IMR-90 (cell line): Measurements from ENCODE around the gene NDUFB5. TPM values are rescaled to one million over a fixed set of nuclear protein-coding genes. Genes with fewer than 3 reads are reported as not detected.

Source experiments
- ATAC-seq: fragments of 200-7000 bp; cut with Tn5 transposase; 2 replicates; pipeline ENCODE4 v1.9.1; 2020; ENCODE audit warnings: low read depth, mild to moderate bottlenecking, moderate library complexity
- BruUV-seq: library from RNA; stranded (reverse); fragments of 400-500 nt; replicated peaks from 2 replicates; lab custom pipeline; 2021; lab: Mats Ljungman, UMichigan
- CTCF ChIA-PET: fragments of 300-600 bp; formaldehyde crosslinking; extraction: SDS; loops from one replicate; lab custom pipeline; 2021; ENCODE audit warnings: antibody characterized with exemption; lab: Yijun Ruan, JAX
- POLR2A ChIA-PET: fragments of 300-600 bp; sonication (Branson Sonifier 250); formaldehyde crosslinking; loops from one replicate; lab custom pipeline; 2022; ENCODE audit warnings: antibody characterized with exemption; ENCODE audit not compliant: unreplicated experiment; lab: Charles Lee
- DNase-seq: peaks from one replicate; pipeline ENCODE4 v3.0.0; 2013
- H2AFZ ChIP-seq: replicated peaks from 2 replicates; pipeline ENCODE3; 2013; ENCODE audit warnings: low read length, mild to moderate bottlenecking; ENCODE audit not compliant: poor library complexity
- H2AK5ac ChIP-seq: 2 replicates; pipeline ENCODE4 v1.6.1; 2013; ENCODE audit warnings: low read depth, low read length, inconsistent platforms
- H2AK9ac ChIP-seq: replicated peaks from 2 replicates; pipeline ENCODE3; 2013; ENCODE audit warnings: mild to moderate bottlenecking, low read depth, low read length, moderate library complexity; ENCODE audit not compliant: poor library complexity
- H2BK120ac ChIP-seq: 2 replicates; pipeline ENCODE4 v1.6.1; 2013; ENCODE audit warnings: low read depth, low read length, inconsistent platforms
- H2BK15ac ChIP-seq: 3 replicates; pipeline ENCODE4 v1.6.1; 2013; ENCODE audit warnings: low read depth, low read length, inconsistent platforms
- H2BK20ac ChIP-seq: 2 replicates; pipeline ENCODE4 v1.6.1; 2013; ENCODE audit warnings: low read depth, mild to moderate bottlenecking, inconsistent platforms, low read length, moderate library complexity
- H2BK5ac ChIP-seq: 2 replicates; pipeline ENCODE4 v1.6.1; 2013; ENCODE audit warnings: mild to moderate bottlenecking, low read depth, low read length, inconsistent platforms; ENCODE audit not compliant: poor library complexity, severe bottlenecking
- H3K14ac ChIP-seq: replicated peaks from 2 replicates; pipeline ENCODE4 v1.6.1; 2013; ENCODE audit warnings: low read depth, low read length, inconsistent platforms
- H3K18ac ChIP-seq: 2 replicates; pipeline ENCODE4 v1.6.1; 2013; ENCODE audit warnings: low read depth, low read length, control low read depth
- H3K23ac ChIP-seq: 2 replicates; pipeline ENCODE4 v1.6.1; 2013; ENCODE audit warnings: low read depth, low read length, inconsistent platforms
- H3K27ac ChIP-seq: 2 replicates; pipeline ENCODE4 v1.5.1; 2013; ENCODE audit warnings: mild to moderate bottlenecking, control low read depth, low read length; ENCODE audit not compliant: insufficient read depth
- H3K27me3 ChIP-seq: 2 replicates; pipeline ENCODE4 v1.6.1; 2013; ENCODE audit warnings: low read length; ENCODE audit not compliant: control insufficient read depth, insufficient read depth
- H3K36me3 ChIP-seq: 2 replicates; pipeline ENCODE4 v1.6.1; 2013; ENCODE audit warnings: low read length, mixed read lengths; ENCODE audit not compliant: control insufficient read depth, insufficient read depth
- H3K4ac ChIP-seq: 2 replicates; pipeline ENCODE4 v1.6.1; 2013; ENCODE audit warnings: low read depth, low read length, inconsistent platforms
- H3K4me1 ChIP-seq: 2 replicates; pipeline ENCODE4 v1.6.1; 2013; ENCODE audit warnings: low read length, mixed read lengths; ENCODE audit not compliant: control insufficient read depth, insufficient read depth
- H3K4me2 ChIP-seq: 2 replicates; pipeline ENCODE4 v1.6.1; 2013; ENCODE audit warnings: low read depth, mild to moderate bottlenecking, control low read depth, low read length, moderate library complexity
- H3K4me3 ChIP-seq: 2 replicates; pipeline ENCODE4 v1.5.1; 2013; ENCODE audit warnings: low read depth, mild to moderate bottlenecking, control low read depth, low read length, moderate library complexity; ENCODE audit not compliant: insufficient read depth
- H3K56ac ChIP-seq: 2 replicates; pipeline ENCODE4 v1.6.1; 2013; ENCODE audit warnings: low read length, inconsistent platforms; ENCODE audit not compliant: insufficient read depth; ENCODE audit errors: extremely low read depth
- H3K79me1 ChIP-seq, 2 experiments: 2 replicates each; pipeline ENCODE4 v1.6.1; 2013; ENCODE audit warnings: low read length in 2 of 2, inconsistent platforms in 1 of 2, low read depth in 1 of 2
- H3K9ac ChIP-seq: 2 replicates; pipeline ENCODE4 v1.6.1; 2013; ENCODE audit warnings: low read depth, low read length, control low read depth
- H3K9me1 ChIP-seq: 2 replicates; pipeline ENCODE4 v1.6.1; 2013; ENCODE audit warnings: low read length, inconsistent platforms; ENCODE audit not compliant: insufficient read depth
- H3K9me3 ChIP-seq: 2 replicates; pipeline ENCODE4 v1.6.1; 2013; ENCODE audit warnings: low read length; ENCODE audit not compliant: control insufficient read depth, insufficient read depth
- H4K20me1 ChIP-seq: 2 replicates; pipeline ENCODE4 v1.6.1; 2013; ENCODE audit warnings: low read length, inconsistent platforms; ENCODE audit not compliant: insufficient read depth
- H4K5ac ChIP-seq: 2 replicates; pipeline ENCODE4 v1.6.1; 2013; ENCODE audit warnings: mild to moderate bottlenecking, low read depth, low read length, control low read depth
- H4K8ac ChIP-seq, 2 experiments: 2 replicates each; pipeline ENCODE4 v1.6.1; 2013; ENCODE audit warnings: low read depth in 2 of 2, low read length in 2 of 2, control low read depth in 1 of 2, inconsistent platforms in 1 of 2
- H4K91ac ChIP-seq: 2 replicates; pipeline ENCODE4 v1.6.1; 2013; ENCODE audit warnings: low read depth, low read length, inconsistent platforms; ENCODE audit not compliant: insufficient read depth
- CEBPB ChIP-seq: IDR thresholded peaks from 2 replicates; pipeline ENCODE4 v1.6.1; 2012; ENCODE audit warnings: low read depth, low read length, improper control_type of control experiment
- CHD1 ChIP-seq: IDR thresholded peaks from 2 replicates; pipeline ENCODE4 v1.6.1; 2012; ENCODE audit warnings: low read depth, low read length, improper control_type of control experiment
- FOS ChIP-seq: fragments of 150-350 bp; IDR thresholded peaks from 2 replicates; pipeline ENCODE4 v1.6.1; 2016; ENCODE audit warnings: low read depth, low read length
- MAFK ChIP-seq: IDR thresholded peaks from 2 replicates; pipeline ENCODE4 v1.6.1; 2012; ENCODE audit warnings: low read depth, low read length, improper control_type of control experiment
- MAZ ChIP-seq: IDR thresholded peaks from 2 replicates; pipeline ENCODE4 v1.6.1; 2012; ENCODE audit warnings: low read depth, mild to moderate bottlenecking, low read length, improper control_type of control experiment, moderate library complexity, borderline replicate concordance
- MXI1 ChIP-seq: IDR thresholded peaks from 2 replicates; pipeline ENCODE4 v1.6.1; 2012; ENCODE audit warnings: low read depth, mild to moderate bottlenecking, low read length, moderate library complexity, borderline replicate concordance
- NFE2L2 ChIP-seq: fragments of 150-350 bp; IDR thresholded peaks from 2 replicates; pipeline ENCODE4 v1.6.1; 2016; ENCODE audit warnings: low read depth, mild to moderate bottlenecking, low read length
- POLR2A ChIP-seq: IDR thresholded peaks from 2 replicates; pipeline ENCODE4 v1.6.1; 2012; ENCODE audit warnings: mild to moderate bottlenecking, low read depth, low read length
- RCOR1 ChIP-seq: IDR thresholded peaks from 2 replicates; pipeline ENCODE4 v1.6.1; 2012; ENCODE audit warnings: mild to moderate bottlenecking, low read length, improper control_type of control experiment; ENCODE audit not compliant: insufficient replicate concordance
- SMC3 ChIP-seq: fragments of 150-350 bp; IDR thresholded peaks from 2 replicates; pipeline ENCODE4 v1.6.1; 2016; ENCODE audit warnings: low read depth, mild to moderate bottlenecking, antibody characterized with exemption, low read length, moderate library complexity
- WGBS, 2 experiments: methylation state at CpG; one replicate each; pipeline versions ENCODE4 v1.1.5 to v1.1.7; 2013; ENCODE audit warnings: missing lambda C conversion rate in 2 of 2; ENCODE audit not compliant: insufficient read length in 1 of 2; ENCODE audit errors: extremely low coverage in 2 of 2; 5-methylcytosine and 5-hydroxymethylcytosine counted together
- dilution Hi-C: fragments of 300-500 bp; cut with HindIII; formaldehyde crosslinking; loops from one replicate; pipeline ENCODE4 v1.14.3; 2018; ENCODE audit warnings: low sequenced_read_pairs; ENCODE audit not compliant: unreplicated experiment
- in situ Hi-C: fragments of 300-500 bp; cut with MboI; formaldehyde crosslinking; loops from 3 replicates; pipeline ENCODE4 v1.14.3; 2019; ENCODE audit warnings: low sequenced_read_pairs, inconsistent platforms, mixed read lengths
- intact Hi-C: fragments of 100-400 bp; cut with micrococcal nuclease; formaldehyde crosslinking; loops from 2 replicates; pipeline ENCODE4 v1.10.0; 2022
- polyA plus RNA-seq, 3 experiments: library from polyadenylated mRNA; depleted of rRNA; stranded (reverse); fragments of >200 nt; gene quantifications; 2 replicates each; pipeline ENCODE4 v1.2.3, GENCODE V29; 2012; ENCODE audit warnings: low replicate concordance in 1 of 3
- total RNA-seq: library from RNA; depleted of rRNA; stranded (reverse); fragments of >200 nt; gene quantifications from 2 replicates; pipeline ENCODE4 v1.2.3, GENCODE V29; 2012
- TF ChIP-seq, protein P1 (sequence below): fragments of 150-350 bp; IDR thresholded peaks from 2 replicates; pipeline ENCODE4 v1.6.1; 2017; ENCODE audit warnings: mild to moderate bottlenecking, antibody characterized with exemption, low read length, low read depth
- TF ChIP-seq, protein P2 (sequence below): fragments of 150-350 bp; IDR thresholded peaks from 2 replicates; pipeline ENCODE4 v1.6.1; 2016; ENCODE audit warnings: low read depth, mild to moderate bottlenecking, low read length, moderate library complexity, borderline replicate concordance

The NDUFB5 gene
- total and polyA plus RNA-seq, 2 of the 4 experiments (the other 2 are of a cell fraction), result 17.2 to 29.3 TPM

GRCh38 chr3:179622023-179622422, 17.4 kb downstream of the NDUFB5 start:
- no peak for ATAC-seq
- CTCF ChIA-PET, result no interaction called here
- H3K4me1 ChIP-seq, result no peaks in the 10 kb centered on the region
- H2AK5ac ChIP-seq, result no peak overlapping the region
- WGBS, 2 experiments, result 100% methylated on average over 1 of the region's 2 CpGs; no CpG with 5 or more reads in 1 of the 2 experiments
- H3K9me3 ChIP-seq, result no peaks in the 10 kb centered on the region
- peaks cover 0 to 6% of the 10 kb centered on the region in 2 experiments; a peak in 2 of 4 replicates for H3K79me1 ChIP-seq
- H3K18ac ChIP-seq, result no peak overlapping the region
- dilution Hi-C loops, result no loop called here
- DNase-seq, result no peak
- no peak overlapping the region for H2AK9ac ChIP-seq
- POLR2A ChIA-PET, result no interaction called here
- H4K8ac ChIP-seq, result no peak overlapping the region
- H3K9me1 ChIP-seq, result no peaks in the 10 kb centered on the region
- H2BK15ac ChIP-seq, result no peak overlapping the region
- no peak overlapping the region for H3K27ac ChIP-seq
- no peak overlapping the region for H3K14ac ChIP-seq
- H4K5ac ChIP-seq, result no peak overlapping the region
- no peak overlapping the region for H3K56ac ChIP-seq
- H2BK5ac ChIP-seq, result no peak overlapping the region
- no peak overlapping the region for H3K9ac ChIP-seq
- H3K4me2 ChIP-seq, result no peak overlapping the region
- H2BK20ac ChIP-seq, result no peak overlapping the region
- no peaks in the 10 kb centered on the region for H3K27me3 ChIP-seq
- no TSS peak for BruUV-seq
- H3K4me3 ChIP-seq, result no peak overlapping the region
- TF ChIP-seq MXI1 (no peak), CEBPB (no peak), CHD1 (no peak), FOS (no peak), SMC3 (no peak), MAZ (no peak), MAFK (no peak), POLR2A (no peak), NFE2L2 (no peak), RCOR1 (no peak)
- TF ChIP-seq, protein P1, sequence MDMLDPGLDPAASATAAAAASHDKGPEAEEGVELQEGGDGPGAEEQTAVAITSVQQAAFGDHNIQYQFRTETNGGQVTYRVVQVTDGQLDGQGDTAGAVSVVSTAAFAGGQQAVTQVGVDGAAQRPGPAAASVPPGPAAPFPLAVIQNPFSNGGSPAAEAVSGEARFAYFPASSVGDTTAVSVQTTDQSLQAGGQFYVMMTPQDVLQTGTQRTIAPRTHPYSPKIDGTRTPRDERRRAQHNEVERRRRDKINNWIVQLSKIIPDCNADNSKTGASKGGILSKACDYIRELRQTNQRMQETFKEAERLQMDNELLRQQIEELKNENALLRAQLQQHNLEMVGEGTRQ, result no peak
- TF ChIP-seq, protein P2, sequence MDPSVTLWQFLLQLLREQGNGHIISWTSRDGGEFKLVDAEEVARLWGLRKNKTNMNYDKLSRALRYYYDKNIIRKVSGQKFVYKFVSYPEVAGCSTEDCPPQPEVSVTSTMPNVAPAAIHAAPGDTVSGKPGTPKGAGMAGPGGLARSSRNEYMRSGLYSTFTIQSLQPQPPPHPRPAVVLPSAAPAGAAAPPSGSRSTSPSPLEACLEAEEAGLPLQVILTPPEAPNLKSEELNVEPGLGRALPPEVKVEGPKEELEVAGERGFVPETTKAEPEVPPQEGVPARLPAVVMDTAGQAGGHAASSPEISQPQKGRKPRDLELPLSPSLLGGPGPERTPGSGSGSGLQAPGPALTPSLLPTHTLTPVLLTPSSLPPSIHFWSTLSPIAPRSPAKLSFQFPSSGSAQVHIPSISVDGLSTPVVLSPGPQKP, result no peak
- H3K23ac ChIP-seq, result no peak overlapping the region
- no peak overlapping the region for H3K4ac ChIP-seq
- H2BK120ac ChIP-seq, result no peak overlapping the region
- in situ Hi-C loops, result no loop called here
- intact Hi-C loops, result no loop called here
- H4K20me1 ChIP-seq, result no peaks in the 10 kb centered on the region
- H3K36me3 ChIP-seq, result peaks cover 15% of the 10 kb centered on the region
- H2AFZ ChIP-seq, result no peak overlapping the region
- no peak overlapping the region for H4K91ac ChIP-seq
